HFF-Myc (cell line): ENCODE data around the gene MFSD2A.
"Not testable (repeated sequence)": the region's sequence is repeated elsewhere in the genome, so short reads cannot be mapped to it uniquely, and the experiment has no call there.

Source experiments
- DNase-seq: peaks from one replicate; pipeline ENCODE4 v3.0.0-alpha.2; 2011; ENCODE audit warnings: low read depth; ENCODE audit errors: extremely low read depth
- H3K4me3 ChIP-seq: replicated peaks from 2 replicates; pipeline ENCODE4 v1.5.1; 2011; ENCODE audit warnings: low read depth, mild to moderate bottlenecking, control low read depth, low read length
- TF ChIP-seq, protein P1 (sequence below): IDR thresholded peaks from 2 replicates; pipeline ENCODE4 v1.5.1; 2012; ENCODE audit warnings: mild to moderate bottlenecking, low read depth, low read length, control low read depth; ENCODE audit errors: missing control alignments

MFSD2A gene

DNA sequence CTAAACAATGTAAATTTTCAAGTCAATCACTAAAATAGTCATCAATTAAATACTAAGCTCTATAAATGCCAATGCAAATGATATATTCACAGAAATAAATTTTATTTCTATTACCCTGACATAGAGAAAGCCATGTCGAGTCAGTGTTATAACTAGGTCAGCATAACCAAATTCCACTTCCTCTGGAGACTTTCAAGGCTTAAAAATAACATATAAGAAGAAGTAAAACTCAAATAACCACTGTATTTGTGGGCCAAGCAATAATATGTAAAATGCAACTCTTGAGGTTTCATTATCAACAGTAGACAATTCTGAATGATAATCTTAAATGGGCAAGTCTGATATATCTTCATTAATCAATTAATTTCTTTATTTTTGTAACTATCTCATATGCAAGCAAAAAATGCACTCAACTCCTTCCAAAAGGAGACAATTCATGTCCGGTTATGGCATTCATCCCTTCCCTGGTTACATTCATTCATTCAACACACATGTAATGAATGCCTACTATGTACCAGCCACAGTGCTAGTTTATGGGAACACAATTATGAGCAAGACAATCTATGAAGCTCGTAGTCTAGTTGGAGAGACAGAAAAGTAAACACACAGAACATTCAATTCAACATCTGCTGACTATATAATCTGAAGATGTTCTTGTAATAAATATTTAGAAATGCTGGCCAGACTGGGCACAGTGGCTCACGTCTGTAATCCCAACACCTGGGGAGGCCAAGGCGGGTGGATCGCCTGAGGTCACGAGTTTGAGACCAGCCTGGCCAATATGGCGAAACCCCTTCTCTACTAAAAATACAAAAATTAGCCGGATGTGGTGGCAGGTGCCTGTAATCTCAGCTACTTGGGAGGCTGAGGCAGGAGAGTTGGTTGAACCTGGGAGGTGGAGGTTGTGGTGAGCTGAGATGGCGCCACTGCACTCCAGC, 48.5 kb downstream of the MFSD2A start:
- no peak for DNase-seq
- TF ChIP-seq, protein P1, sequence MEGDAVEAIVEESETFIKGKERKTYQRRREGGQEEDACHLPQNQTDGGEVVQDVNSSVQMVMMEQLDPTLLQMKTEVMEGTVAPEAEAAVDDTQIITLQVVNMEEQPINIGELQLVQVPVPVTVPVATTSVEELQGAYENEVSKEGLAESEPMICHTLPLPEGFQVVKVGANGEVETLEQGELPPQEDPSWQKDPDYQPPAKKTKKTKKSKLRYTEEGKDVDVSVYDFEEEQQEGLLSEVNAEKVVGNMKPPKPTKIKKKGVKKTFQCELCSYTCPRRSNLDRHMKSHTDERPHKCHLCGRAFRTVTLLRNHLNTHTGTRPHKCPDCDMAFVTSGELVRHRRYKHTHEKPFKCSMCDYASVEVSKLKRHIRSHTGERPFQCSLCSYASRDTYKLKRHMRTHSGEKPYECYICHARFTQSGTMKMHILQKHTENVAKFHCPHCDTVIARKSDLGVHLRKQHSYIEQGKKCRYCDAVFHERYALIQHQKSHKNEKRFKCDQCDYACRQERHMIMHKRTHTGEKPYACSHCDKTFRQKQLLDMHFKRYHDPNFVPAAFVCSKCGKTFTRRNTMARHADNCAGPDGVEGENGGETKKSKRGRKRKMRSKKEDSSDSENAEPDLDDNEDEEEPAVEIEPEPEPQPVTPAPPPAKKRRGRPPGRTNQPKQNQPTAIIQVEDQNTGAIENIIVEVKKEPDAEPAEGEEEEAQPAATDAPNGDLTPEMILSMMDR = no peak
- H3K4me3 ChIP-seq = no peak overlapping the region

DNA sequence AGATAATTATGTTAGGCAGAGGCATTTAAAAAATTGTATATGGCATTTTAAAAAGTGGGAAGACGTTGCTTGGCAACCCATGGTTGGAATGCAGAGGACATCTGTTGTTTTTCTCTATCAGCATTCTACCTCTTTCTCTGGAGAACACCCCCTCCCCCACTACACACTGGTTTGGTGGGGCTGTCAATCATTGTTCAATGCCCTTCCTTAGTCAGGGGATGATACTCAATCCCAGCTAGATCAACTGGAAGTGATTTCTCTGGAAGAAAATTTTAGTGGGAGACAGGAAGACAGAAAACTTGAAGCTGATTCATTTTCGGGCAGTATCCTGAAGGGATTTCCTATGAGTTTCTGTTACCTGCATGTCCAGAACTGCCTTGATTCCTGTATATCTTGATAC, 49.9 kb downstream of the MFSD2A start:
- TF ChIP-seq, protein P1 = no peak
- no peak for DNase-seq
- H3K4me3 ChIP-seq = no peak overlapping the region

DNA sequence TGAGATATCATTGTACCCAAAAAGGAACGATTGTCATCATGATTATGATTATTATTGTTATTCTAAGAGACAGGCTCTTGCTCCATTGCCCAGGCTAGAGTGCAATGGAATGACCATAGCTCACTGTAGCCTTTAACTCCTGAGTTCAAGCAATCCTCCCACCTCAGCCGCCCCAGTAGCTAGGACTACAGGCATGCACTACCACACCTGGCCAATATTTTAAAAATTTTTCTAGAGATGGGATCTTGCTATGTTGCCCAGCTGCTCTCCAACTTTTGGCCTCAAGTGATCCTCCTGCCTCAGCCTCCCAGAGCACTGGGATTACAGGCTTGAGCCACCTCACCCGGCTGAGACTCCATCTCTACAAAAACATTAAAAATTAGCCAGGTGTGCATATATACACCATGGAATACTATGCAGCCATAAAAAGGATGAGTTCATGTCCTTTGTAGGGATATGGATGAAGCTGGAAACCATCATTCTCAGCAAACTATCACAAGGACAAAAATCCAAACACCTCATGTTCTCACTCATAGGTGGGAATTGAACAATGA, 52.6 kb downstream of the MFSD2A start:
- not testable (repeated sequence) for H3K4me3 ChIP-seq, DNase-seq

DNA sequence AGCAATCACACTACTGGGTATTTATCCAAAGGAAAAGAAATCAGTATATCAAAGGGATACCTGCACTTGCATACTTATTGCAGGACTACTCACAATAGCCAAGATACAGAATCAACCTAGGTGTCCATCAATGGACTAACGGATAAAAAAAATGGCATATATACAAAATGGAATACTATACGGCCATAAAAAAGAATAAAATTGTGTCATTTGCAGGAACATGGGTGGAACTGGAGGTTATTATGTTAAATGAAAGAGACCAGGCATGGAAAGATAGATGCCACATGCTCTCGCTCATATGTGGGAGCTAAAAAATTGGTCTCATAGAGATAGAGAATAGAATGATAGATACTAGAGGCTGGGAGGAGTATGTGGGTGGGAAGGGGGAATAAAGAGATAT, 56.3 kb downstream of the MFSD2A start:
- TF ChIP-seq, protein P1 = no peak

DNA sequence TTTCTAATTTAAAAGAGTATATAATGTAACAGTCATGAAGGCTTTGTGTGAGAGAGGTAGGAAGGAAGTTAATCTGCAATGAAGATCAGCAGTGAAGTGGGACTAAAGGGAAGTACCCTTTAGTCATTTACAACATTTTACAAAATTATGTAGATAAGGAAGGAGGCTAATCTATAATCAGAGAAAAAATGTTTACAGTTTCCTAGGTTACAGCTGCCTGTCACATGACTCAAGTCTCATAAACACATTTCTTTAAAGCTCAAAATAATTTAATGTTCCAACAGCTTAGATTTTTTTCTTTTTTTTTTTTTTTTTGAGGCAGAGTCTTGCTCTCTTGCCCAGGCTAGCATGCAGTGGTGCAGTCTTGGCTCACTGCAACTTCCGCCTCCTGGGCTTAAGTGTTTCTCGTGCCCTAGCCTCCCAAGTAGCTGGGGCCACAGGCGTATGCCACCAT, 59.3 kb downstream of the MFSD2A start:
- DNase-seq = no peak
- no peak overlapping the region for H3K4me3 ChIP-seq
- TF ChIP-seq, protein P1 = no peak

More for the DNA sequence above, 56.3 kb downstream of the MFSD2A start:
- H3K4me3 ChIP-seq = no peak overlapping the region
- DNase-seq = no peak

DNA sequence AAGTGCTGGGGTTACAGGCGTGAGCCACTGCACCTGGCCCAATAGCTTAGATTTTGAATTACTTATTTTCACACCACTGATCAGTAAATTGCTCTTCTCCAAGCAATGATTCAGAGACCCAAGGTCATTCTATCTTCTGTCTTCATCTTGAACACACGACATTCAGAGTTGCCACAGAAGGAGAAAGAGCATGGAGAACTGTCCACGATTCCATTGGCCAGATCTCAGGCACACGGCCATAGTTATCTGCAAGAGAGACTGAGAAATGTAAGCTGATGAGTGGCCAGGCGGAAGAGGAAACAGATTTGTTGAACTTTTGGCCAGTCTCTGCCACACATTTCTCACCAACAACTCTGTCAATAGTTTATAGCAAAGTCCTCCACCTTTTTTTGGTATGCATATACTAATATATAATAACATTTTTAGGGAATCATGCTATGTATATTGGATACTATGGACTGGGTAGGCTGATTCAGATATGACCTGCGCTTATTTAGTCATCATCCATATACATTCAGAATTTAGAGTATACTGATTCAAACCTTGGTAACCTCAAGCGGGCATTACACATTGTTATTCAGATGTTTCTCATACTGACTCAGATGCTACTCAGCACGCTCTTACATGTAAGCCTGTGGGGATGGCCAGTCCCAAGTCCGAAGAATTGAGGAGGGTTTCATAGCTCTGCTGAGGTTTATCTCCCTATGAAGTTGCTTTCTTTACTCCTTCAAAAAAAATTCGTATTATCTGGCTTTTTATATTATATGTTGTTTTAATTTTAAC, 60.1 kb downstream of the MFSD2A start:
- DNase-seq = peak; percentile 47
- no peak overlapping the region for H3K4me3 ChIP-seq
- TF ChIP-seq, protein P1 = no peak

DNA sequence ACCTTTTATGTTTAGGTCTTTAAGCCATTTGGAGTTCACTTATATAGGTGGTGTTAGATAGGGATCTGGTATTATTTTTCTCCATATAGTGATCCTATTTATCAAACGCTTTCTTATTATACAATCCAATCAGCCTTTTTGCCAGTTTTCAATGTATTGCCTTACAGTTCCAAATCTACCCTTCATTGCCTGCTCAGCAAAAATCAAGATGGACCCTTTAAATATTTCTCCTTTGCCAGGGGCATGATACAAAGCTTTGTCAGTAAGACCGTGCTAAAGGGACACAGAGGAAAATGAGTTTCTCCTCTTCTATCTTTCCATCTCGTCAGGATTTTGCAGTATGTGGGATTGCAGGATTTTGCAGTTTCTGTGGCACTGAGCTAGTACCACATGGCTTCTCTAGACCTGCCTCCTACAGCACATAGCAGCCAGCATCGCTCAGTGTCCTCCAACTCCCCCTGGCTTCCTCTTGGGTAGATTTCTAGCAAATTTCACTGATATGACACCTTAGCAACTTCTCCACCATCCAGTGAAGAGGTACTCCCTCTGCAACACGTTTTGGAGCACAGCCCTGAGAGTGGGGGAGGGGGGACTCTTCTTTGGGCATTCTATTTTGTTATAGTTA, 63.1 kb downstream of the MFSD2A start:
- no peak for DNase-seq
- H3K4me3 ChIP-seq = no peak overlapping the region

More for the DNA sequence above, 63.1 kb downstream of the MFSD2A start:
- TF ChIP-seq, protein P1 = peak; percentile 5
